Ishikawa (cell line): Measurements from ENCODE around the gene SETBP1.

Experiments
- CEBPB ChIP-seq: IDR thresholded peaks from 2 replicates; pipeline ENCODE4 v1.6.1; 2012
- CREB1 ChIP-seq: IDR thresholded peaks from 2 replicates; pipeline ENCODE4 v1.6.1; 2012; ENCODE audit warnings: low read depth
- EGR1 ChIP-seq: IDR thresholded peaks from 2 replicates; pipeline ENCODE4 v1.6.1; 2012
- EP300 ChIP-seq: IDR thresholded peaks from 2 replicates; pipeline ENCODE4 v1.6.1; 2012; ENCODE audit warnings: borderline replicate concordance
- MAX ChIP-seq: IDR thresholded peaks from 2 replicates; pipeline ENCODE4 v1.6.1; 2012
- TAF1 ChIP-seq: IDR thresholded peaks from 2 replicates; pipeline ENCODE4 v1.6.1; 2012; ENCODE audit warnings: low read depth, mild to moderate bottlenecking
- YY1 ChIP-seq: IDR thresholded peaks from 2 replicates; pipeline ENCODE4 v1.6.1; 2012; ENCODE audit warnings: low read depth
- TF ChIP-seq, protein P1 (sequence below): IDR thresholded peaks from 2 replicates; pipeline ENCODE4 v1.6.1; 2012; ENCODE audit warnings: low read depth, mild to moderate bottlenecking

DNA sequence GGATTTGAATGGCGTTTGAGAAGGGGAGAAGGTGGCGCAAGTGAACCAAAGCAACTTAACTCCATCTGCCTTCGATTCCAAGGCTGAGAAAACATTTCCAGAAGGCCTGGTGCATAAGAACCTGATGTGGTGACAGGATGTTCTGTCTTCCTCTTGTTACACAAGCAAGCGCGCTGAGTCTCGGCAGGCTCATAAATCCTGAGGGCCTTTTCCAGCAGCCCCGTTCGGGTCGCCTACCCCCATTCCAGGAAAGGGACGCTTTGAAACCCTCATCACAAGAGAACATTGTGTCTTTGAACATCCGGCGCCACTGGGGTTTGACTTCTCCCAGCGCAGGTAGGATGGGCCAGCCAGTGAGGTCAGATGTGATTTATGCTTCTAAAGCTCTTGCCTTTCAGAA, 403.5 kb downstream of the SETBP1 start:
- TF ChIP-seq MAX (no peak), EP300 (no peak), TAF1 (no peak), CREB1 (no peak), YY1 (no peak), CEBPB (no peak), EGR1 (no peak)
- TF ChIP-seq, protein P1, sequence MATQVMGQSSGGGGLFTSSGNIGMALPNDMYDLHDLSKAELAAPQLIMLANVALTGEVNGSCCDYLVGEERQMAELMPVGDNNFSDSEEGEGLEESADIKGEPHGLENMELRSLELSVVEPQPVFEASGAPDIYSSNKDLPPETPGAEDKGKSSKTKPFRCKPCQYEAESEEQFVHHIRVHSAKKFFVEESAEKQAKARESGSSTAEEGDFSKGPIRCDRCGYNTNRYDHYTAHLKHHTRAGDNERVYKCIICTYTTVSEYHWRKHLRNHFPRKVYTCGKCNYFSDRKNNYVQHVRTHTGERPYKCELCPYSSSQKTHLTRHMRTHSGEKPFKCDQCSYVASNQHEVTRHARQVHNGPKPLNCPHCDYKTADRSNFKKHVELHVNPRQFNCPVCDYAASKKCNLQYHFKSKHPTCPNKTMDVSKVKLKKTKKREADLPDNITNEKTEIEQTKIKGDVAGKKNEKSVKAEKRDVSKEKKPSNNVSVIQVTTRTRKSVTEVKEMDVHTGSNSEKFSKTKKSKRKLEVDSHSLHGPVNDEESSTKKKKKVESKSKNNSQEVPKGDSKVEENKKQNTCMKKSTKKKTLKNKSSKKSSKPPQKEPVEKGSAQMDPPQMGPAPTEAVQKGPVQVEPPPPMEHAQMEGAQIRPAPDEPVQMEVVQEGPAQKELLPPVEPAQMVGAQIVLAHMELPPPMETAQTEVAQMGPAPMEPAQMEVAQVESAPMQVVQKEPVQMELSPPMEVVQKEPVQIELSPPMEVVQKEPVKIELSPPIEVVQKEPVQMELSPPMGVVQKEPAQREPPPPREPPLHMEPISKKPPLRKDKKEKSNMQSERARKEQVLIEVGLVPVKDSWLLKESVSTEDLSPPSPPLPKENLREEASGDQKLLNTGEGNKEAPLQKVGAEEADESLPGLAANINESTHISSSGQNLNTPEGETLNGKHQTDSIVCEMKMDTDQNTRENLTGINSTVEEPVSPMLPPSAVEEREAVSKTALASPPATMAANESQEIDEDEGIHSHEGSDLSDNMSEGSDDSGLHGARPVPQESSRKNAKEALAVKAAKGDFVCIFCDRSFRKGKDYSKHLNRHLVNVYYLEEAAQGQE: no peak
